ENCODE data around the gene RTL10.

RTL10 gene, protein sequence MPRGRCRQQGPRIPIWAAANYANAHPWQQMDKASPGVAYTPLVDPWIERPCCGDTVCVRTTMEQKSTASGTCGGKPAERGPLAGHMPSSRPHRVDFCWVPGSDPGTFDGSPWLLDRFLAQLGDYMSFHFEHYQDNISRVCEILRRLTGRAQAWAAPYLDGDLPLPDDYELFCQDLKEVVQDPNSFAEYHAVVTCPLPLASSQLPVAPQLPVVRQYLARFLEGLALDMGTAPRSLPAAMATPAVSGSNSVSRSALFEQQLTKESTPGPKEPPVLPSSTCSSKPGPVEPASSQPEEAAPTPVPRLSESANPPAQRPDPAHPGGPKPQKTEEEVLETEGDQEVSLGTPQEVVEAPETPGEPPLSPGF
- total RNA-seq, result 48.8 reads per million, percentile 67 among the genes with 10 or more reads in this experiment

- peak; percentile 93 for DNase-seq
These were observed at the start of gene RTL10, which contains the start of gene GNB1L for GRCh38 chr22:19854778-19855503. Gene RTL10, minus strand, starts transcription at chr22:19854874. Its CDS starts 2,613 bp downstream, at chr22:19852261. Gene GNB1L, minus strand, starts transcription at chr22:19854874. Its CDS starts 33,519 bp downstream, at chr22:19821355.

DNA sequence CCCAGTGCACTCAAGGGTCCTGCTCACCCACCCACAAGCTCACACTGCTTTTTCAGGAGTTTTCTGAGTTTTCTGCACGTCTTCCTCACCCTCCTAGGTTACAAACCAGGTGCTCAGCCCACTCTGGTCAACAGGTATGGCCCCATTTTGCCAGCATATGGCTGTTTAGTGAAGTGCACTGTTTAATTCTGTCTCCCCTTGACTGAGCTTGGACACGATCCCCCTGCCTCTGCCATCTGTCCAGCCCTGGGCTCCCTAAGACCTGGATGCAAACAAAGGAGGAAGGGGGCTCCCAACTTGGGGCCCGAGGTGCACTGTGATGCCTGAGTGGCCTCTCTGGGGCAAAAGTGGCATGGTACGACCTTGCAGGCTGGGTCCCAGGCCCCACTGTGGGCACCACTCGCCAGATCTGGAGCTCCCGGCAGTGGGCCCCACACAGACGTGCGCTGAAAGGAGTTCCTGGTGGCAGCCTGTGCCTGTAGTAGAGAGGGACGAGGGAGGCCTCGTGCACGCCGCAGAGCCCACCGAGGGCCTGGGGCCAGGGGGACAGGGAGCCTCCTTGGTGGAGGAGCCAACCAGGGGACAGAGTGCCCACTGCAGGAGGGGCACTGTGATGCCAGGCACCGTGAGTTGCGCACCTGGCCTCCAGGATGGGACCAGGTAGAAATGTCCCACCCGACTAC is 49.6 kb upstream of the RTL10 start:
- DNase-seq, result no peak

- DNase-seq, result no peak
These were observed 48.8 kb upstream of the RTL10 start for GRCh38 chr22:19903513-19903912.

DNA sequence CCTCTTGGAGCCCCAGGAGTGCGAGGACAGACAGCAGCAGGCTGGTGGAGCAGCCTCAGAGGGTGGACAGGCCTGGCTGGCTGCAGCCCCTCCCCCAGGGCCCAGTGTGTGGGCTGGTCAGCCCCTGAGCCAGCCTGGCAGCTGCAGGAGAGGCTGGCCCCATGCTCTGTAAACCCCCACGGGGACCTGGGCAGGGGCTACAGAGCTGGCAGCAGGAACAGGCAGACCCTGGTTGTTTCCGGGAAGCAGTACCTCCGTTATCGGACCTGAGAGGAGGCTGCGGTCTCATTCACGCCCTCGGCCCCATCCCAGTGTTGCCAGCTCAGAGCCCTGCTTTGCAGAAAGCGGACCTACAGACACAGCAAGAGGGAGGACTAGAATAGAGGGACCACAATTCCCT is 48.4 kb upstream of the RTL10 start:
- no peak for DNase-seq

DNA sequence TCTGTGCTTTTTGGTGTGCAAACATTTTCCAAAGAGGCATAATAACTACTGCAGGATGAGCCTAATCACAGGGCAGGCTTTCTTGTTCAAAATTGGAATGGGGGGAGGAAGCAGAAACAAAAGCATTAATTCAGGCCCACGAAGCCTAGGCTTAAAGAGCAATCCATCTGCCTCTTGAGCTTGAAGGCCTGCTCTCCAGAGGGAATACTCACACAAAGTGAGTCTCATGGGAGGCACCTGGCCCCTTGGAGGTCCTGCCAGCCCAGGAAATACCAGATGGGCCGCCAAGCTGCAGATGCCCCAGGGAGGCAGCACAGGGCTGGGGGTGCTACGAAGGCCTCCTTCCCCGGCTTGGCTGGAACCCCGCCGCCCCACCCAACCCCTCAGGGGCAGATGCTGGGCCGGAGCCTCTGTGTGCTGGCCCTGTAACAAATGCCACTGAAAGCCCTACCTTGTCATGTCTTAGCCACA is 47.6 kb upstream of the RTL10 start:
- DNase-seq, result no peak

GRCh38 chr22:19901577-19902244 is 47.0 kb upstream of the RTL10 start:
- no peak for DNase-seq

GRCh38 chr22:19900707-19901436 is 46.2 kb upstream of the RTL10 start:
- DNase-seq, result no peak

GRCh38 chr22:19898831-19899567 is 44.3 kb upstream of the RTL10 start:
- no peak for DNase-seq

DNA sequence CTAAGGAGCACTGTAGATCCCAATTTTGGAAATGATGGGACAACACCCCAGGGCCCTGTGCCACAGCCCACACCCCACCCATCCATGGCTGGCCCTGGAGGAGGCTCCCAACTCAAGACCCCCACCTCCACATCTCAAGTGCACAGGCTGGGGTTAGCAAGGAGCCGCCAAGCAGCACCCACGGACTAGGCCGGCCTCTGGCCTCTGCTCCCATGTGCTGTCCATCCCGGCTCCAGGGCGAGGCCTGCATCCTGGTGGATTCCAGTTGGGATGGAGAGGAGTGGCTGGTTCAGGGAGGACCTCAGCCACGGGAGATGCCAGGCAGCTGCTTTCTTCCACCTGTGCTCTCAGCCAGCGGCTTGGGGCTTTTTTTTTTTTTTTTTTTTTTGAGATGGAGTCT is 43.5 kb upstream of the RTL10 start:
- DNase-seq, result no peak

DNA sequence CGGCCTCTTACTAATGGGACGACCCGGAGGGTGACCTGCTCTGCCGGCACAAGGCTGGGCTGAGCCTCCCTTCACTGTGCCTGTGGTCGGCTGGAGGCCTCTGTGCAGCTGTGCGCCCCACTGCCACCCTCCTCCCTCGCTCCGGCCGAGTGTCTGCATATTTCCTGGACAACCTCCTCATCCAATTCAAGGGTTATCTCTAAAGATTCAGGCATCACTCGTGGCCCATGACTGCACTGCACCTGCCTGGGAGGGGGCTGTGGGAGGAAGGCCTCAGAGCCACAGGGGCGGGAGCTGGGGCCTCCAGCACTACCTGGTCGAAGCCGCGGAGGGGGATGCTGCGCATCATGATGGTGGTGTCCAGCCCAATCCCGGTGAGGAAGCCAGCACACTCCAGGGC is 43.1 kb upstream of the RTL10 start:
- no peak for DNase-seq

DNA sequence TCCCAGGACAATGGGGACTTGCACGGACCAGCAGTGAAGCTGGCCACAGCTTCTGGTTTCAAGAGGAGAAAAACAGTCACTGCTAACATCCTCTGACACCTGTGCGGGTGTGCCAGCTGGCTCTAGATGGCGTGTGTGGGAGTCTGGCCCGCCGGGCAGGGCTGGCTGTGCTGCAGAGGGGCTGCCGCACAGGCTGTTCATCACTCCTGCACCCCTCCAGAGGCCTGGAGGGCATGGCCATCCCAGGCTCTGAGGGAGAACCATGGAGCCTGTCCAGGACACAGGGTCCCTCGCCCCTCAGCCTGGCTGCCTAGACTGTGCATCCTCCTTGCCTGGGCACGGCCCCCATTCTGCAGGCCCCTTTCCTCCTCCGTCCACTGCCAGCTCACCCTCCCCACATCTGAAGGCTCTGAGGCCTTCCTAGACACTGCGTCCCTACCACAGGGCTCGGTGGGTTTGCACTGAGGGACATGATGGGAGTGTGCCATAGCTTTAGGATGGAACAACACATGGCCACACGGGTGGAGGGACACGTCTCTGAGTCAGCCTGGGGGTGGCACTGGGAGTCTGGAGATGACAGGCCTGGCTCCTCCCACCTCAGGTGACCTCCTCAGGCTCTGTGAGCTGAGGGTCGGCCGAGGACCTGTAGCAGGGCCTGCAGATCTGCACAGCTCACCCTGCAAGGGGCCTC is 42.1 kb upstream of the RTL10 start:
- DNase-seq, result no peak

GRCh38 chr22:19895160-19895849 is 40.6 kb upstream of the RTL10 start:
- no peak for DNase-seq

- DNase-seq, result no peak
These were observed 38.7 kb upstream of the RTL10 start for GRCh38 chr22:19893363-19893762.

DNA sequence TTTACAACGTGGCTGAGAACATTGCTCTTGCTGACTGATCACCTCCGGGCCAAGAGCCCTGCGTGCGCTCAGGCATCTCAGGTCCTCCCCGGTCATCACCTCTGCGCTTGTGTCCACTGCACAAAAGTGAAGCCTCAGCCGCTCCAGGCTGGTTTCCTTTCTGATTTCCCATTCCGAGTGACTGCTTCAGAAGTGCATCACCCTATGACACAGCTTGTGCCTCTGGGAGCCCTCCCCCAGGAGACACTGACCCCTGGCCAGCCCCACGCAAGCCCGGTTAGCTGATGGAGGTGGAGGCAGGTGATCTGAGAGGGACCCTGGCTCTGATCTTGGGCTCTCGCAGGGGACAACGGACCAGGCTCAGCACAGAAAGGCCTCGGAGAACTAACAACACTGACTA is 38.3 kb upstream of the RTL10 start:
- no peak for DNase-seq

GRCh38 chr22:19892257-19892879 is 37.7 kb upstream of the RTL10 start:
- peak; percentile 52 for DNase-seq

DNA sequence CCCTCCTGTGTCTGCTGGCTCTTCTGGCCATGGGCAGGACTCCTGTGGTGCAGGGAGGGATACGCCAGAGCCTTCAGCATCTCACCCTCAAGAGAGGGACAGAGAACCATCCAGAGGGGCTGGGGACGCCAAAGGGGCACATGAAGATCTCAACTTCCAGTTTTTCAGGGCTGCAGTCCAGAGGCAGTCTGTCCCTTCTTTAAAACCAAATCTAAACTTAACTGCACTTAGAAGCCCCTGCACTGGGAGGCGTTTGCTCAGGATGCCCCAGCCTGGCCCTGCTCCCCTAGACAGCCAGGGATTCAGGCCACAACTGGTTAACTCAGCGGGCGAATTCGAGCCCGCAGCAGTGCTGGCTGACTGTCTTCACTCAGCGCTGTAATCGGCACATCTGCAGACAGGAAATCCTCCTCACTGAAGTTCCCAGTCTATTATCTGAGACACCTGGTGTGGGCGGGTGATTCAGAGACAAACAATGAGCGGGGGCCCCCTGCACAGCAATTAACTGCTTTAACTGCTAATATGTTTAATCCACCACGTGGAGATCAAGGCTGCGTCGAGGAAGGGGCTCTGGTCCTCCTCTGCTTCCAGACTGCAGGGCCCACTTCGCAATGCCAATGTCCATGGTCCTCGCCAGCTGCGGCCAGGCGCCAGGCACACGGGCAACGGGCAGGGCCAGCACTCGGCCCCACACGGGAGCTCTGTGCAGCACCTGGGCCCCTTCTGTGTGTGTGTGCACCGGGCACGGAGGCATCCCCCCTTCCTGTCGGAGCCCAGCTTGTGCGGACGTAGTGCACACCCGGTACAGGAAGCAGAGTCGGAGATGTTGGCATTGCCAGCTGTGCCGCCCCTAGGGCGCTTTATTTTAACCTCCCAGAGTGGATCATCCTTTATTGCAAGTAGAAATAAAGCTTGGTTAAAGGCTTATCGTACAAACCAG is 36.9 kb upstream of the RTL10 start:
- DNase-seq, result peak; percentile 80

GRCh38 chr22:19890502-19891316 is 36.0 kb upstream of the RTL10 start:
- no peak for DNase-seq

All from effector CD4-positive, alpha-beta T cell (primary cell).